ENCODE data around the gene SCTR.

The SCTR gene

DNA sequence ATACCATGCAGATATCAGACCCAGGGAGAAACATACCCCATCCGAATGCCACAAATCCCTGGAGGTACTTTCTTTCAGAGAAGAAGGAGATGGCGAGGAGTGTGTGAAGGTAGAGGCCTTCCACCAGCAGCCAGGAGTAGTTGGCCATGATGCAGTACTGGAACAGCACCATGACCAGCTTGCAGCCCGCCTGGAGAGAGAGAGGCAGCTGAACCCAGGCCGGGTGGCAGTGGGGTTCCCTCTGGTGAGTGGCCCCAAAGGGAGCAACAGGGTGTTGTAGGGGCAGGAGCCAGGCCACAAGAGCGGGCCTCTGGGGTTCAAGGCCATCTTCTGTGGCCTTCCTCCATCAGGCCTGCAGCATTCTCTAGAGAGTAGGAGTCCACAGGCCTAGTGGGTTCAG is 62.5 kb downstream of the SCTR start:
- no peak for FAIRE-seq
- DNase-seq (ENCODE audit: insufficient read length, low spot score): no peak
- TF ChIP-seq, protein P1, sequence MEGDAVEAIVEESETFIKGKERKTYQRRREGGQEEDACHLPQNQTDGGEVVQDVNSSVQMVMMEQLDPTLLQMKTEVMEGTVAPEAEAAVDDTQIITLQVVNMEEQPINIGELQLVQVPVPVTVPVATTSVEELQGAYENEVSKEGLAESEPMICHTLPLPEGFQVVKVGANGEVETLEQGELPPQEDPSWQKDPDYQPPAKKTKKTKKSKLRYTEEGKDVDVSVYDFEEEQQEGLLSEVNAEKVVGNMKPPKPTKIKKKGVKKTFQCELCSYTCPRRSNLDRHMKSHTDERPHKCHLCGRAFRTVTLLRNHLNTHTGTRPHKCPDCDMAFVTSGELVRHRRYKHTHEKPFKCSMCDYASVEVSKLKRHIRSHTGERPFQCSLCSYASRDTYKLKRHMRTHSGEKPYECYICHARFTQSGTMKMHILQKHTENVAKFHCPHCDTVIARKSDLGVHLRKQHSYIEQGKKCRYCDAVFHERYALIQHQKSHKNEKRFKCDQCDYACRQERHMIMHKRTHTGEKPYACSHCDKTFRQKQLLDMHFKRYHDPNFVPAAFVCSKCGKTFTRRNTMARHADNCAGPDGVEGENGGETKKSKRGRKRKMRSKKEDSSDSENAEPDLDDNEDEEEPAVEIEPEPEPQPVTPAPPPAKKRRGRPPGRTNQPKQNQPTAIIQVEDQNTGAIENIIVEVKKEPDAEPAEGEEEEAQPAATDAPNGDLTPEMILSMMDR (IDR thresholded peaks at IDR 0.05; ENCODE audit: insufficient read depth, missing control alignments): no peak

DNA sequence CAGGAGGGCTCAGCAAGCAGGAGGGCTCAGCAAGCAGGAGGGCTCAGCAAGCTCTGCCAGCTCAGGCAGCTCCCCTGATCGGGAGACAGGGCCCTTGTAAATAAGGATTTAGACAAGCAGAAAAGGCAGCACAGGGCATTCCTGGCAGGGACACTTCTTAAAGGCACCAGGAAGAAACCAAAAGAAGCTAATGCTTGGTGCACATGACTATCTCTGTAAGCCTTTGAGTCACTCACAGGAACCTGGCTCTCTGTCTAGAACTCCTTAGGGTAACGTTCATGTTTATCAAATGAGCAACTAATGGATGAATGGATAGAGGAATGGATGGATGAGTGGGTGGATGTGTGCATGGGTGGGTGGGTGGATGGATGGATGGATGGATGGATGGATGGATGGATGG is 64.2 kb downstream of the SCTR start:
- DNase-seq (ENCODE audit: insufficient read length, low spot score) (no peak), FAIRE-seq (no peak)
- TF ChIP-seq, protein P1 (IDR thresholded peaks at IDR 0.05; ENCODE audit: insufficient read depth, missing control alignments): no peak

DNA sequence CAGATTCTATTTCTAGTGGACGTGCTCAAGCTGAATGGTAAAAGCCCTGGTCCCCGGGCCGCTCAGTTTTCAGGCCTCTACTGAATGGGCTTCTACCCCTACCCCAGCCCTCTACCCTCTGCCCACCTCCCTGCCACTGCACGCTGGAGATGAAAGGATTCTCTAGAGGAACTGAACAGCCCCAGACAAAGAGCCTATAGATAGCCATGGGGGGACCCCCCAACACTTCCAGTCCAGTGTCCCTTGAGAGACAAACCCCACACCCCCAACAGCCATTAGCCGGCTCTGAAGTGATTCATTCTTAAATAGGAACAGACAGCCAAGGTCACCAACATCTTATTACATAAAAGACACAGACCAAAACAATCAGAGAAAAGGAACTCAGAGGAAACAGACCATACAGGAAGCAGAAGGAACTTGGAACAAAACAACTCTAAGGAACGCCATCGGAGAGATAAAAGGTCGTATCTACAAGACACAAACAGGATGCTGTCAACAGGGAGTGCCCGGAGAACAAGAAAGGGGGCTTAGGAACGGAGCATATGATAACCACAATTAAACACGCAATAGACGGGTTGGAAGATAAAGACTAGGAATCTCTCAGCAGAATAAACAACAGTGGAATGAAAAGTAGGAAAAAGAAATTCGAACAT is 69.1 kb downstream of the SCTR start:
- no peak for FAIRE-seq
- no peak for DNase-seq (ENCODE audit: insufficient read length, low spot score)
- TF ChIP-seq, protein P1 (IDR thresholded peaks at IDR 0.05; ENCODE audit: insufficient read depth, missing control alignments): no peak

DNA sequence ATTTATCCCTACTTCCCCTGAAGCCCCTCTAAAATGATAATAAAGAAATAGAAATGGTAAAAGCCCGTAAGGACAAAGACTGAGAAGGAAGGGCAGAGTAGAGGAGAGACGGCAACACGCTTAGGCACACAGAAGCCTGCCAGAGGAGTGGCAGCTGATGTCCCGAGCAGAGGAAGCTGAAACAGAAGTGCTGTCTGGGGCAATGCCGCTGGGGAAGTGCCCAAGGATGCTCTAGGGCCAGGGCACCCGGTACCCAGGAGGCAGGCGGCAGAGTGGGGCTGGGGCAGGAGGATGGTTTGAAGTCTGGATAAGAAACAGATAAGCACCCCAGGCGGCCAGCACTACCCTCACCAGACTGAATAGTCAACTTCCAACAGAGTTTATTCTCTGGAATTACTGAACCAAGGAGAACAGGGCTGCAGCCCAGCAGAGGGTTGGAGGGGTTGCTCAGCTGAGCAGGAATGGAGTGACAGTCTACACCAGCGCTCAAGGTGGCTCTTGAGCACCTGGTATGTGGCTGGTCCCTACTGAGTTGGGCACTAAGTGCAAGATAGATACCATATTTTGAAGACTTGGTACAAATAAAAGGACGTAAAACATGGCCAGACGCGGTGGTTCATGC is 70.2 kb downstream of the SCTR start:
- FAIRE-seq (no peak), DNase-seq (ENCODE audit: insufficient read length, low spot score) (no peak)
- TF ChIP-seq, protein P1 (IDR thresholded peaks at IDR 0.05; ENCODE audit: insufficient read depth, missing control alignments): no peak

DNA sequence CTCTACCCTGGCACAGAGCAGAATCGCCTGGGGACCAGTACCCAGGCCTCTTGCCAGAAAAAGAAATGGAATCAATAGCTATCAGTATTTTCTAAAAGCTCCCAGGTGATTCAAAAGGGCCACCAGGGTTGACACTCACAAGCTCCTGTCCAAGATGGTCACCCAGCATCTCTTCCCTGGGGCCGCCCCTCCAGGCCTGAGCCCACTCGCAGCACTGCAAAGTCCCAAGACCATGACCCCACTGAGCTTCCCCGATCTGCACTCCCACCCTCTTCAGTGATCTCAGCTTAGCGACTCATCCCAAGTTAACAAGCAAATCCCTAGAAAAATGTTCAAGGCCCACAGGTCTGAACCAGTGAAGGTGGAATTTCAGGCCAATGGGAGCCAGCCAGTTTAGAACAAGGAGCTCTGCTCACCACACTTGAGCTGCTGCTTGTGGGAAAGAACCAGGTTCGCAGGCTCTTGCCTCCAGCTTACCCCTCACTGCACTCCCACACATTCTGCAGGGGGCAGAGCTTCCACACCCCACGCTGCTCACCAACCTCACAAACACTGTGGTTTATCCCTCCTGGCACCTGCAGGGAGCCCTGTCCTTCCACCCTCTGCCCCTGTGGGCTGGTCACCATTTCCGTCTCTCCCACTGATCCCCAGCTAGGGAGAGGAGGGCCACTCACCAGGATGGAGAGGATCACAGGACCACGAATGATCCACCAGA is 72.8 kb downstream of the SCTR start:
- DNase-seq (ENCODE audit: insufficient read length, low spot score) (no peak), FAIRE-seq (no peak)
- TF ChIP-seq, protein P1 (IDR thresholded peaks at IDR 0.05; ENCODE audit: insufficient read depth, missing control alignments): no peak

DNA sequence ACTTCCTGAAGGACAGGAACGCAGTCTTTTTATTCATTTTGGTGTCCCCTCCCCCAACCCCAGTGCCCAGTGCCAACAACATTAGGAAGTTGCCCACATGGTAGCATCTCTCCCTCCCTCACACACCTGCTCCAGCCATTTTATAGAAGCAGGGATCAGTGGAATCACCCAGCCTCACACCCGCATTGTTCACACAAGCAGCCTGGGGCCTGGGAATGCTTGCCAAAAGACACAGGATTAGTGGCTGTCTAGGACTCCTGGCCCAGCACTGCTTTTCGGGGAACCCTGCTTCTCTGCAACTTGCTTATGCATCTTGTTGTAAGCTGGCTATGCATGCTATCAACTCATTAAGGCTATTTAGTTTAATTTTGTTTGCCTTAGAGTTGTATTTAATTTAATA is 74.8 kb downstream of the SCTR start:
- TF ChIP-seq, protein P1 (IDR thresholded peaks at IDR 0.05; ENCODE audit: insufficient read depth, missing control alignments): no peak
- no peak for DNase-seq (ENCODE audit: insufficient read length, low spot score)
- no peak for FAIRE-seq

Measured in D721Med (cell line).